Prostate gland (tissue), 2 donors: ENCODE measurements around the gene LPAR5.

ENCODE experiments used
- POLR2A ChIP-seq: fragments of 450-650 bp; IDR thresholded peaks from one replicate; pipeline ENCODE4 v1.6.1; 2016; ENCODE audit warnings: antibody characterized with exemption, mild to moderate bottlenecking
- POLR2AphosphoS5 ChIP-seq: sonication (generic); formaldehyde crosslinking; IDR thresholded peaks from one replicate; pipeline ENCODE4 v1.6.1; 2017; ENCODE audit warnings: antibody characterized with exemption
- TF ChIP-seq, protein P1 (sequence below), 4 experiments: fragments of 200-600 bp in 2 of 4; fragments of 450-650 bp in 2 of 4; sonication (generic) in 2 of 4; IDR thresholded peaks; 1 replicate in 3 of 4; 2 replicates in 1 of 4; pipeline ENCODE4 v1.5.1; 2016 to 2019; ENCODE audit warnings: antibody characterized with exemption in 4 of 4, mild to moderate bottlenecking in 2 of 4, moderate library complexity in 2 of 4

DNA sequence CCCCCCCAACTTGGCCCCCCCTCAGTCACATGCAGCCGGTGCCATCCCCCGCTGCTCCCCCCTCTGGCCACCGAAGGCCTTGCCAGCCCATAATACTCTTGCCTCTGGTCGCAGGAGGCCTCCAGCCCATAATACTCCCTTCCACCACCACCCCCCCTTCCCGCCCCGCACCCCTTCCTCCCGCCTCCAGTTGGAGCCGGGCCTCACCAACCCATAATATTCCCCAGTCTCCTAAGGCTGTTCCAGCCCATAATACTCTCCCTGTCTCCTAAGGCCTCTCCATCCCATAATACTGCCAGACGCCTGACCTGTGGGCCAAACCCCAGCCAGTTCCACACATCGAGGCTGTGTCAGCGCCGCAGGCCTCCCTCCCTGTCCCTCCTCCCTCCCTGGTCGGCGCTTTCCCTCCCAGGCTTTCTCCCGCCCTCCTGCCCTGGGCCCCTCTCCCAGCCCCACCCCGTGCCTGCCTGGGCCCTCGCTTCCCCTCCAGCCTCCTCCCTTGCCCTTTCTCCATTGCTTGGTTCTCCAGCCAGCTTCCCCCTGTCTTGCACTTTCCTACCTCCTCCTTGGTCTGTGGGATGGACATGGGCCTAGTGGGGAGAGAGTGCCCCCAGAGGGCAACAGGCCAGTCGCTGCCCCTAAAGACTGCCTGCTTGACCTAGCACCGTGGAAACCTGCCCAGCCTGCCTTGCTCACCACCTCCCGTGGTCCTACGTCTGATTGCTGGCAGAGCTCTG, 21.8 kb downstream of the LPAR5 start:
- TF ChIP-seq POLR2A: peak; percentile 24
- TF ChIP-seq, protein P1, sequence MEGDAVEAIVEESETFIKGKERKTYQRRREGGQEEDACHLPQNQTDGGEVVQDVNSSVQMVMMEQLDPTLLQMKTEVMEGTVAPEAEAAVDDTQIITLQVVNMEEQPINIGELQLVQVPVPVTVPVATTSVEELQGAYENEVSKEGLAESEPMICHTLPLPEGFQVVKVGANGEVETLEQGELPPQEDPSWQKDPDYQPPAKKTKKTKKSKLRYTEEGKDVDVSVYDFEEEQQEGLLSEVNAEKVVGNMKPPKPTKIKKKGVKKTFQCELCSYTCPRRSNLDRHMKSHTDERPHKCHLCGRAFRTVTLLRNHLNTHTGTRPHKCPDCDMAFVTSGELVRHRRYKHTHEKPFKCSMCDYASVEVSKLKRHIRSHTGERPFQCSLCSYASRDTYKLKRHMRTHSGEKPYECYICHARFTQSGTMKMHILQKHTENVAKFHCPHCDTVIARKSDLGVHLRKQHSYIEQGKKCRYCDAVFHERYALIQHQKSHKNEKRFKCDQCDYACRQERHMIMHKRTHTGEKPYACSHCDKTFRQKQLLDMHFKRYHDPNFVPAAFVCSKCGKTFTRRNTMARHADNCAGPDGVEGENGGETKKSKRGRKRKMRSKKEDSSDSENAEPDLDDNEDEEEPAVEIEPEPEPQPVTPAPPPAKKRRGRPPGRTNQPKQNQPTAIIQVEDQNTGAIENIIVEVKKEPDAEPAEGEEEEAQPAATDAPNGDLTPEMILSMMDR (IDR thresholded peaks at IDR 0.05): peak in 1 of 4 experiments; percentile 10
- TF ChIP-seq POLR2AphosphoS5: peak; percentile 84
